ENCODE data around the gene SPARC. TPM values are rescaled to one million over a fixed set of nuclear protein-coding genes. Genes with fewer than 3 reads are reported as not detected.
A peak's percentile ranks its signal among the peaks of the same experiment; 100 is the strongest.

The SPARC gene
- total RNA-seq, 1 experiment from 2014 or later, result 320 TPM

DNA sequence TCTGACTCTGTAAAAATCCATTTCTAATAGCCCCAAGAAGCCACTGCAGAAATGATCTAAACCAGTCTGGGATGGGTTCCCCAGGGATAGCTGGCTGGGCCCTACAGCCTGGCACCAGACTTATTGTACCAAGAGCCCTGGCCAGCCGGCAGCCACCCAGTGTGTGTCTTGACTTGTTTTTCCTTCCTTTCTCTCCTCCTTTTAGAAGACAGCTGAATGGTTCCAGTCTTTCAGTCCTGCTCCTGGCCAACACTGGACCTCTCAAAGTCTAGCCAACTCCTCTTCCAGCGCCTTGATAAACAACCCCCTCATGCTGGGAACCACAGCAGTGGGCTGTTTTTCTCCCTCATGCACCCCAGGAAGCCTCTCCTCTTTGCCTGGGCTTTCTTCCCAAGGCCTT, 37.6 kb upstream of the SPARC start:
- Histone ChIP-seq H2BK20ac (ENCODE audit: low read depth, low read length, poor library complexity, severe bottlenecking) (no peak overlapping the region), H3K18ac (ENCODE audit: insufficient read length, low read depth, low read length) (no peak overlapping the region), H3K14ac (ENCODE audit: insufficient read depth, low read length) (no peak overlapping the region), H4K5ac (ENCODE audit: insufficient read length, low read depth, low read length) (no peak overlapping the region), H3K27ac (ENCODE audit: insufficient read length, low read depth, low read length) (no peak overlapping the region), H2AK5ac (ENCODE audit: insufficient read length, low read length) (no peak overlapping the region), H3K9me3 (ENCODE audit: control insufficient read depth, low read depth, low read length) (no peaks in the 10 kb centered on the region), H3K9ac (ENCODE audit: extremely low read depth, insufficient read length, low read length) (no peak overlapping the region), H4K91ac (ENCODE audit: insufficient read length, low read depth, low read length) (no peak overlapping the region), H3K4me1 (ENCODE audit: insufficient read depth, low read length) (peaks cover 7% of the 10 kb centered on the region), H4K20me1 (ENCODE audit: control insufficient read depth, insufficient read depth, insufficient read length) (no peaks in the 10 kb centered on the region), H3K23ac (ENCODE audit: insufficient read length, low read depth, low read length) (no peak overlapping the region), H2BK12ac (ENCODE audit: insufficient read length, low read depth, low read length) (no peak overlapping the region), H3K27me3 (ENCODE audit: insufficient read depth, low read length) (no peaks in the 10 kb centered on the region), H3T11ph (ENCODE audit: low read length) (no peak overlapping the region), H2BK120ac (ENCODE audit: low read depth, low read length, poor library complexity, severe bottlenecking) (no peak overlapping the region), H2BK5ac (ENCODE audit: insufficient read length, low read length) (no peak overlapping the region), H3K79me2 (ENCODE audit: insufficient read depth, low read length) (no peaks in the 10 kb centered on the region), H2BK15ac (ENCODE audit: low read depth, low read length) (no peak overlapping the region), H2AFZ (ENCODE audit: low read length) (no peak overlapping the region), H3K56ac (ENCODE audit: insufficient read length, low read depth, low read length) (no peak overlapping the region), H3K4me2 (ENCODE audit: insufficient read depth, insufficient read length, low read length) (no peak overlapping the region), H3K4ac (ENCODE audit: low read depth, low read length) (no peak overlapping the region), H3K23me2 (ENCODE audit: insufficient read length, low read depth, low read length, poor library complexity, severe bottlenecking) (no peaks in the 10 kb centered on the region), H4K8ac (replicated peaks; ENCODE audit: insufficient read length, low read depth, low read length) (no peak overlapping the region), H3K79me1 (ENCODE audit: insufficient read depth, low read depth, low read length, poor library complexity, severe bottlenecking) (no peaks in the 10 kb centered on the region)
- Mint-ChIP-seq H3K4me3 (no peak overlapping the region), H3K36me3 (ENCODE audit: insufficient read depth in 1 of 3, low read depth in 3 of 3) (peaks cover 7 to 18% (median 10%) of the 10 kb centered on the region in 3 experiments), H3K4me1 (peaks cover 15 to 24% of the 10 kb centered on the region in 2 experiments), H3K27me3 (ENCODE audit: low read depth) (peaks cover 1% of the 10 kb centered on the region), H3K27ac (peak overlapping the region in 1 of 3 experiments; percentile 34; a peak in 1 of 7 replicates), H3K9me3 (peaks cover 12 to 17% of the 10 kb centered on the region in 2 experiments)
- no peak for DNase-seq
- no peak for TF ChIP-seq CTCF (conservative IDR thresholded peaks at IDR 0.05)
- no CpG with 5 or more reads among the region's 2 CpGs for WGBS (ENCODE audit: extremely low coverage, insufficient read length, low lambda C conversion rate)

All from H9 (cell line).